Adrenal gland (tissue), 12 donors: ENCODE measurements around the gene AADAC. TPM values are rescaled to one million over a fixed set of nuclear protein-coding genes. Genes with fewer than 3 reads are reported as not detected.

Experiments used
- DNase-seq, 7 donors: peaks; one replicate each; pipeline ENCODE4 v3.0.0-alpha.2; 2019 to 2020
- H3K27ac ChIP-seq, 5 donors: fragments of 200-600 bp; sonication (generic) in 4 of 5; 1 replicate in 3 of 5; 2 replicates in 2 of 5; pipeline versions ENCODE4 v1.5.1 to v1.8.0; 2016 to 2020; ENCODE audit warnings: mild to moderate bottlenecking in 1 of 5
- H3K27me3 ChIP-seq: fragments of 200-600 bp; 2 replicates; pipeline ENCODE4 v1.8.0; 2021
- H3K36me3 ChIP-seq, 2 donors: fragments of 200-600 bp; replicated peaks in 1 of 2; 1 replicate in 1 of 2; 2 replicates in 1 of 2; pipeline versions ENCODE4 v1.5.1 to v1.8.0; 2018 to 2022
- H3K4me1 ChIP-seq, 2 donors: fragments of 200-600 bp; replicated peaks in 1 of 2; 1 replicate in 1 of 2; 2 replicates in 1 of 2; pipeline versions ENCODE4 v1.5.1 to v1.8.0; 2018 to 2021
- H3K4me3 ChIP-seq, 4 donors: fragments of 200-600 bp; sonication (generic) in 3 of 4; one replicate each; pipeline ENCODE4 v1.5.1; 2016 to 2018
- H3K9me3 ChIP-seq, 3 donors: fragments of 200-600 bp; sonication (generic) in 1 of 3; replicated peaks in 1 of 3; 1 replicate in 2 of 3; 2 replicates in 1 of 3; pipeline versions ENCODE4 v1.5.1 to v1.8.0; 2016 to 2021
- POLR2A ChIP-seq, 2 donors: fragments of 450-650 bp; IDR thresholded peaks; one replicate each; pipeline ENCODE4 v1.6.1; 2017; ENCODE audit warnings: antibody characterized with exemption in 2 of 2, mild to moderate bottlenecking in 2 of 2, moderate library complexity in 1 of 2
- WGBS, 4 donors: extraction: QIAGEN DNeasy Blood & Tissue Kit in 2 of 4; methylation state at CpG; one replicate each; pipeline versions ENCODE4 v1.1.5 to v1.1.7; 2013 to 2017; 5-methylcytosine and 5-hydroxymethylcytosine counted together
- intact Hi-C, 2 donors: fragments of 100-400 bp; cut with DNase I; formaldehyde crosslinking; loops; one replicate each; pipeline versions ENCODE4 v1.14.1 to v1.15.0; 2022 to 2023
- polyA plus RNA-seq, 3 donors: library from polyadenylated mRNA; stranded (reverse); fragments of 200-250 nt in 2 of 3; fragments of 350-450 nt in 1 of 3; fragmentation: Illumina TruSeq in 1 of 3; extraction: RNeasy Lipid Tissue Mini Kit (QIAGEN cat#74804) in 1 of 3; gene quantifications; one replicate each; pipeline ENCODE4 v1.2.3, GENCODE V29; 2013 to 2014
- total RNA-seq, 9 donors: library from RNA; depleted of rRNA in 4 of 9; stranded (reverse); fragments of >200 nt in 4 of 9; fragments of 120-200 nt in 1 of 9; fragmentation: NEBNext Ultra II Directional in 1 of 9; extraction: Animal tissue kit (Norgen Biotek cat#: 25700) in 1 of 9; gene quantifications; one replicate each; pipeline versions ENCODE4 v1.1.0 to v1.2.4, GENCODE V29; 2013 to 2023
- TF ChIP-seq, protein P1 (sequence below), 6 experiments: fragments of 450-650 bp in 4 of 6; fragments of 200-600 bp in 2 of 6; sonication (generic) in 1 of 6; IDR thresholded peaks; 1 replicate in 5 of 6; 2 replicates in 1 of 6; pipeline versions ENCODE4 v1.5.1 to v1.8.0; 2016 to 2021; ENCODE audit warnings: antibody characterized with exemption in 6 of 6, mild to moderate bottlenecking in 2 of 6, moderate library complexity in 1 of 6
- donor health status: healthy with polysubstance abuse.
- donor health status: Bipolar disorder and iron deficiency.
- donor health status: DM: yes; HTN: yes; CAD: no.
- donor health status: DM: no; HTN: no; CAD: no.
- donor health status: DM: no; HTN: no; CAD: no.
- donor health status: DM: yes; HTN: yes; CAD: no.

AADAC gene
- total and polyA plus RNA-seq, 12 donors, result 26.9 to 1,013 (median 227) TPM

DNA sequence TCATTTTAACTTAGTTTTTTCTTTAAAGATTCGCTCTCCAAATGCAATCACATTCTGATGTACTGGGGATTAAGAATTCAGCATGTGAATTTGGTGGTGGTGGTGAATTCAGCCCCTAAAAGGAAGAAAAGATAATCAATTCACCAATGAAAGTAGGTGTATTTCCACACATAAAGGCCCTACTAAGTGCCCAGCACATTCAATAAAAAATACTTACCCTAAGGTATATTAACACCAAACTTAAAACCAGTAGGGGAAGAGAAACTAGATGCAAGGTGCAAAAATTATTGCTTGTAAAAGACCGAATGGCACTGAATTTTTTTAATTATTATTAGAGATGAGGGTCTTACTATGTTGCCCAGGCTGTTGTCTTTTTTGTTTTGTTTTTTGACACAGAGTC, 42.7 kb downstream of the AADAC start:
- no peak for DNase-seq
- H3K27me3 ChIP-seq, result no peaks in the 10 kb centered on the region
- TF ChIP-seq, protein P1, sequence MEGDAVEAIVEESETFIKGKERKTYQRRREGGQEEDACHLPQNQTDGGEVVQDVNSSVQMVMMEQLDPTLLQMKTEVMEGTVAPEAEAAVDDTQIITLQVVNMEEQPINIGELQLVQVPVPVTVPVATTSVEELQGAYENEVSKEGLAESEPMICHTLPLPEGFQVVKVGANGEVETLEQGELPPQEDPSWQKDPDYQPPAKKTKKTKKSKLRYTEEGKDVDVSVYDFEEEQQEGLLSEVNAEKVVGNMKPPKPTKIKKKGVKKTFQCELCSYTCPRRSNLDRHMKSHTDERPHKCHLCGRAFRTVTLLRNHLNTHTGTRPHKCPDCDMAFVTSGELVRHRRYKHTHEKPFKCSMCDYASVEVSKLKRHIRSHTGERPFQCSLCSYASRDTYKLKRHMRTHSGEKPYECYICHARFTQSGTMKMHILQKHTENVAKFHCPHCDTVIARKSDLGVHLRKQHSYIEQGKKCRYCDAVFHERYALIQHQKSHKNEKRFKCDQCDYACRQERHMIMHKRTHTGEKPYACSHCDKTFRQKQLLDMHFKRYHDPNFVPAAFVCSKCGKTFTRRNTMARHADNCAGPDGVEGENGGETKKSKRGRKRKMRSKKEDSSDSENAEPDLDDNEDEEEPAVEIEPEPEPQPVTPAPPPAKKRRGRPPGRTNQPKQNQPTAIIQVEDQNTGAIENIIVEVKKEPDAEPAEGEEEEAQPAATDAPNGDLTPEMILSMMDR (IDR thresholded peaks at IDR 0.05), result no peak
- no peak for TF ChIP-seq POLR2A (IDR thresholded peaks at IDR 0.05)
- no peaks in the 10 kb centered on the region for H3K36me3 ChIP-seq
- intact Hi-C loops, result no loop called here
- WGBS, 4 donors, result 94 to 97% (median 95%) methylated on average over 2 of the region's 2 CpGs
- H3K27ac ChIP-seq, result no peak overlapping the region
- H3K4me3 ChIP-seq, result no peak overlapping the region
- no peaks in the 10 kb centered on the region for H3K9me3 ChIP-seq
- peaks cover 0 to 7% of the 10 kb centered on the region in 2 donors for H3K4me1 ChIP-seq

DNA sequence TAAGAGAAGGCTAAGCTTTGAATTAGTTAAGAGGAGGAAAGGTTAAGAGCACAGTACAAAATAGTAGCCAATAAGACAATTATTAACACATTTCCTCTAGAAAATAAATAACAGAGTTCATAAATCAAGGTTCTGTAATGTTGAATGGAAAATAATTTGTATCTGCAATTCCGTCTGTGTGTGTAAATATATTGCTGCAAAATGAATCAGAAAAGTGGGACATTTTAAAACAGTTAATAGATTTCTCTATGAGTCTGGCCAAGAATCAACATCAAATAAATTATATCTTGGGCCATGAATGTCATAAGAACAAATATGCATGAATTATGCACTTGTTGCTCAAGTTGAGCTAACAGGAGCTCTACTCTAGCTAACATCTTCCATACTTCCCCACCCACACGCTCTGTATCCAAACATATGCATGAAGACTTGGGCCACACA, 45.3 kb downstream of the AADAC start:
- Histone ChIP-seq H3K27me3 (no peaks in the 10 kb centered on the region), H3K27ac (no peak overlapping the region), H3K4me1 (peaks cover 4 to 10% of the 10 kb centered on the region in 2 donors), H3K4me3 (no peak overlapping the region), H3K36me3 (no peaks in the 10 kb centered on the region), H3K9me3 (no peaks in the 10 kb centered on the region)
- 46 to 65% (median 59%) methylated on average over 2 of the region's 2 CpGs for WGBS, 4 donors
- no peak for TF ChIP-seq POLR2A (IDR thresholded peaks at IDR 0.05)
- intact Hi-C loops, result no loop called here
- DNase-seq, result no peak

DNA sequence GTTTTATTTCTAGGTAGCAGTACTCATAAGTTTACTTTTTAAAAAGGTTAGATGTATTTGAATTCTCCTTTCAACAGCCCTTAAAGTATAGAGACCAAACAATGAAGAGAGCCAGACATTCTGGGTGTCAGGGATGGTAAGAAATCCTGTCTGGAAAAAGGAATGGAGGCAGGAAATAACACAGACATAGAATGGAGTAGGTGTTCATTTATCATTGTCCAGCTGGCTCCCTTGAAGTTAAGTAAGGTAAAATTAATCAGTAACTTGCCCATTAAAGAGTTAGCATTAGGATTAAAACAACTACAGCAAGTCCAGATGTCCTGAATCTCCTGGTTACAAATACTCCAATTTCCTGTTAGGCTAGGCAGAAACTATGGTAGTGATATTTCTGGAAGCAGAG, 46.0 kb downstream of the AADAC start:
- Histone ChIP-seq H3K27me3 (no peaks in the 10 kb centered on the region), H3K9me3 (no peaks in the 10 kb centered on the region), H3K36me3 (no peaks in the 10 kb centered on the region), H3K4me1 (peaks cover 10 to 15% of the 10 kb centered on the region in 2 donors), H3K27ac (no peak overlapping the region), H3K4me3 (no peak overlapping the region)
- no peak for DNase-seq
- TF ChIP-seq, protein P1 (IDR thresholded peaks at IDR 0.05), result no peak
- TF ChIP-seq POLR2A (IDR thresholded peaks at IDR 0.05), result no peak
- intact Hi-C loops, result no loop called here

DNA sequence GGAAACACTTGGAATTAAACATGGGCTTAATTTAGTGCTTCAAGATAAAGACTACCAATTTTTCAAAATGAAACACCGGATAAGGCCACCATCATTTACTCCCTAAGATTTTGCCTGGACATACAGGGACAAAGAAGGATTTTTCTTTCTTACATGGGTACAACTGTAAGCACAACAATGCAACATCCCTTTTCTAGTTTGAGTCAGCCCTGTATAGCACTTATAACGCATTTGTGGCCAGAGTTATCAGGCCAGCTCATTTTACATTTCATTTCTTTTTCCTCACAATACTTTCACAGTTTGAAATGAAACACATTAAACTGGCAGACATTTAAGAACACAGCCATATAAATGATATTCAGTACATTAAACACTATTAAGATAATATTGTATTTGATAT, 49.7 kb downstream of the AADAC start:
- Histone ChIP-seq H3K36me3 (no peaks in the 10 kb centered on the region), H3K27ac (peak overlapping the region in 1 of 5 donors; percentile 21), H3K27me3 (no peaks in the 10 kb centered on the region), H3K4me1 (peaks cover 14 to 22% of the 10 kb centered on the region in 2 donors), H3K4me3 (no peak overlapping the region), H3K9me3 (no peaks in the 10 kb centered on the region)
- 75 to 82% (median 79%) methylated on average over 2 of the region's 2 CpGs for WGBS, 4 donors
- intact Hi-C loops, result no loop called here
- DNase-seq, result no peak
- TF ChIP-seq, protein P1 (IDR thresholded peaks at IDR 0.05), result no peak
- no peak for TF ChIP-seq POLR2A (IDR thresholded peaks at IDR 0.05)

DNA sequence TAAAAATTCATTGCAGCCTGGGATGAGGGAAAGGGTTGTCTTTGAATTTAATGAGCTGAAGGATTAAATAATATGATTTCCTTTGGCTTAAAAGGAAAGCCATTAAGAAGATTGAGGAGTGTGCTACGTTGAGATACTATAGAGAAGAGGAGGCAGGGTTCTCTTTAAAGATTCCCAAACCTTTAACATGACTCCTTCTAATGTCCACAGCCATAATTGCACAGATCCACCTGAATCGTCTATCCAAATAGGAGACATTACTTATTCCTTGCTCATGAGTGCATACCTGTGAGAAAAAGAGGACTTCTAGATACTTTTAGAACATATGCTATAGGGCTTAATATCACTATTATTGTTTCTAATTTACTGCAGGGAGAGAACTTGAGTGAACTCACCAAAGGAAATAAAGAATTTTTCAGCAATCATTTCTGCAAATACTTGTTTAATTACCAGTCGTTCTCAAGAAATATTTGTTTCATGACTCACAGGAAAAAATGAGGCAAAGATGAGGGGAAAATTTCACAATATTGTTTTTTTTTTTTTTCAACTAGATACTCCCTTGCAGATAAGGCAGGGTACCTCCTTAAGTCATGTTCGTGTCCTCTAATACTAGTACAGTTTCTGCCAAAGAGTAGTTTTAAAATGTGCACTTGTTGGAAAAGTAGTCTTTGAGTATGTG, 50.6 kb downstream of the AADAC start:
- H3K9me3 ChIP-seq, result no peaks in the 10 kb centered on the region
- TF ChIP-seq, protein P1 (IDR thresholded peaks at IDR 0.05), result no peak
- no peak for TF ChIP-seq POLR2A (IDR thresholded peaks at IDR 0.05)
- peaks cover 14 to 26% of the 10 kb centered on the region in 2 donors for H3K4me1 ChIP-seq
- 35 to 47% (median 45%) methylated on average over 4 of the region's 4 CpGs for WGBS, 4 donors
- no peak for DNase-seq
- H3K27ac ChIP-seq, result peak overlapping the region in 3 of 5 donors; percentile 24 to 54 (median 42)
- intact Hi-C loops, result no loop called here
- no peak overlapping the region for H3K4me3 ChIP-seq
- no peaks in the 10 kb centered on the region for H3K27me3 ChIP-seq
- no peaks in the 10 kb centered on the region for H3K36me3 ChIP-seq
